ENCODE results near the gene MAML1.

The MAML1 gene

DNA sequence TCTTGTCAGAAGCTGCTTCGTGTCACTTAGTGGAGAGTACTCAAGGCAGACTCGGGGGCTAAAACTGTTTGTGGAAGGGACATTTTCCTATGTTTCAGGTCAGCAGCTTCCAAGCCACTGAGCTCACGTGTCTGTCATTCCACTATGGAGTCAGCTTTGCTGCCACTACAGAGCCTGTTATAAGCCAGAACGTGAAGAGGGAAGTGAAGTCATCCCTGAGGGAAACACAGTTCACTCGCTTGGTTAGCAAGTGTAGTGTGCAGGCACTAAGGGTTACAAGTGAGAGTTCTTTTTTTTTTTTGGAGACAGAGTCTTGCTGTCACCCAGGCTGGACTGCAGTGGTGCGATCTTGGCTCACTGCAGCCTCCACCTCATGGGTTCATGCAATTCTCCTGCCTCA lies 36.6 kb downstream of the MAML1 start:
- TF ChIP-seq, protein P1, sequence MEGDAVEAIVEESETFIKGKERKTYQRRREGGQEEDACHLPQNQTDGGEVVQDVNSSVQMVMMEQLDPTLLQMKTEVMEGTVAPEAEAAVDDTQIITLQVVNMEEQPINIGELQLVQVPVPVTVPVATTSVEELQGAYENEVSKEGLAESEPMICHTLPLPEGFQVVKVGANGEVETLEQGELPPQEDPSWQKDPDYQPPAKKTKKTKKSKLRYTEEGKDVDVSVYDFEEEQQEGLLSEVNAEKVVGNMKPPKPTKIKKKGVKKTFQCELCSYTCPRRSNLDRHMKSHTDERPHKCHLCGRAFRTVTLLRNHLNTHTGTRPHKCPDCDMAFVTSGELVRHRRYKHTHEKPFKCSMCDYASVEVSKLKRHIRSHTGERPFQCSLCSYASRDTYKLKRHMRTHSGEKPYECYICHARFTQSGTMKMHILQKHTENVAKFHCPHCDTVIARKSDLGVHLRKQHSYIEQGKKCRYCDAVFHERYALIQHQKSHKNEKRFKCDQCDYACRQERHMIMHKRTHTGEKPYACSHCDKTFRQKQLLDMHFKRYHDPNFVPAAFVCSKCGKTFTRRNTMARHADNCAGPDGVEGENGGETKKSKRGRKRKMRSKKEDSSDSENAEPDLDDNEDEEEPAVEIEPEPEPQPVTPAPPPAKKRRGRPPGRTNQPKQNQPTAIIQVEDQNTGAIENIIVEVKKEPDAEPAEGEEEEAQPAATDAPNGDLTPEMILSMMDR (conservative IDR thresholded peaks at IDR 0.05; ENCODE audit: low read length) = no peak
- DNase-seq (ENCODE audit: low read depth) = no peak
- no peak overlapping the region for H3K4me3 ChIP-seq (ENCODE audit: low read length)

DNA sequence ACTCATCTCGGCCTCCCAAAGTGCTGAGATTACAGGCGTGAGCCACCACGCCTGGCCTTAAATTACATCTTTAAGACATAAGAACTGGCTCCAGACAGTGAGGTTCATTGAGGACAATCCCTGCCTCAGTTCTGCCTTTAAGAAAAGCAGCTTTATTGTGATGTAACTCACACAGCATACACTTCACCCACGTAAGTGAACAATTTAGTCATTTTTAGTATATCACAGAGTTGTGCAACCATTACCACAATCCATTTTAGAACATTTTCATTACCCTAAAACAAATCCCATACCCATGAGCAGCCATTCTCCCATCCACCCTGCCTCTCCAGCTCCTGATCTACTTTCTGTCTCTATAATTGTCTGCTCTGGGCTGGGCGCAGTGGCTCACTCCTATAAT lies 37.2 kb downstream of the MAML1 start:
- no peak overlapping the region for H3K4me3 ChIP-seq (ENCODE audit: low read length)
- DNase-seq (ENCODE audit: low read depth) = no peak
- TF ChIP-seq, protein P1 (conservative IDR thresholded peaks at IDR 0.05; ENCODE audit: low read length) = no peak

DNA sequence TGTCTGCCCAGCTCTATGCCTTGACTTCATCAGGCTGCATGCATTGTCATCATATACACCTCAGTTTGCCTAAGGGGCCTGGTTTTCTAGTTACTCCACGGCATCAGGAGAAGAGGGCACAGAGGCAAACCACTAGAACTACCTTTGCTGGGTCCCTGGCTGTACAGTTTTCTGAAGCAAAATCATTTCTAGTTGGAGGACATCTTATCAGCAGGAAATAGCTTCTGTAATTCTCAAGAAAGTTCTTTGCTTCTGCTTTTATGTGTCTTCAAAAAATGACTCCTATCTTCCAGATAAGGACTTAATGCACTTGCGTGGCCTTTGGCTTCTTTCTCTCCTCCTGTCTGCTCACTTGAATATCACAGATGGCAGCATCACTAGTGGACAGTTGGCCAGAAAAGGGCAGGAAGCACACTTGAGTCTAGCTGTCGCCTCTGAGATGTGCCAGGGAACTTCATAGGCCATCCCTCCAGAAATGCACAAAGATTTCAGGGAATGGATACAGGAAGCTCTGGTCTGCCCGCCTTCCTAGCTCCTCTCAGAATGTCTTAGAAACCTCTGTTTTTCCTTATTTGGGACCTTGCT lies 38.8 kb downstream of the MAML1 start:
- DNase-seq (ENCODE audit: low read depth) = no peak
- TF ChIP-seq, protein P1 (conservative IDR thresholded peaks at IDR 0.05; ENCODE audit: low read length) = no peak
- H3K4me3 ChIP-seq (ENCODE audit: low read length) = no peak overlapping the region

DNA sequence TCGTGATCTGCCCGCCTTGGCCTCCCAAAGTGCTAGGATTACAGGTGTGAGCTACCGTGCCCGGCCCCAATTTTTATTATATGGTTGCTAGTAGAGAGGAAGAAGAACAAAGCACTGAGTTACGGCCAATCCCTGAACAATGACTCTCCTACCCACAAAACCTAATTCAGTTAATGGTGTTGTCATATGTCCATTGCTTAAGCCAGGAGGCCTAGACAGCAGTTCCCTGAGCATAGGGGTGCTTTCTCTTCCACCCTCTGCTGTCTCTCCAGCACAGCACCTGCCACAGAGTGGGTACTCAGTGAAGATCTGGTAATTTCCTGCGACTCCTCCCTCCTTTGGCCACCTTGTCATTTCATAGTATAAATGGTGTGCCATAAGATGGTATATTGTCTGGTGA lies 39.7 kb downstream of the MAML1 start:
- TF ChIP-seq, protein P1 (conservative IDR thresholded peaks at IDR 0.05; ENCODE audit: low read length) = no peak
- no peak overlapping the region for H3K4me3 ChIP-seq (ENCODE audit: low read length)
- DNase-seq (ENCODE audit: low read depth) = no peak

DNA sequence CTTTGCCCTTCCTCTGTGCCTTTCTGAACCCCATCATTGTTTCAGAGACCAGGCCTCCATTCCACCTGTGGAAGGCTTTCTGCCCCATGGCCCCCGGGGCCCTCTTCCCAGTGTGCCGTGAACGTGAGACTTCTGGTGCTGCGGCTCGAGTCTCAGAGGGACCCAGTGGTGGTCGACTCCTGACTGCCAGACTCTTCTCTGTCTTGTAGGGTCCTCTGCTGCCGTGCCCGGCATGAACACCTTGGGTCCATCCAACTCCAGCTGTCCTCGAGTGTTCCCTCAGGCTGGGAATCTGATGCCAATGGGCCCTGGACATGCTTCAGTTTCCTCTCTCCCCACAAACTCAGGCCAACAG lies 41.0 kb downstream of the MAML1 start:
- TF ChIP-seq, protein P1 (conservative IDR thresholded peaks at IDR 0.05; ENCODE audit: low read length) = no peak
- DNase-seq (ENCODE audit: low read depth) = no peak
- H3K4me3 ChIP-seq (ENCODE audit: low read length) = no peak overlapping the region

DNA sequence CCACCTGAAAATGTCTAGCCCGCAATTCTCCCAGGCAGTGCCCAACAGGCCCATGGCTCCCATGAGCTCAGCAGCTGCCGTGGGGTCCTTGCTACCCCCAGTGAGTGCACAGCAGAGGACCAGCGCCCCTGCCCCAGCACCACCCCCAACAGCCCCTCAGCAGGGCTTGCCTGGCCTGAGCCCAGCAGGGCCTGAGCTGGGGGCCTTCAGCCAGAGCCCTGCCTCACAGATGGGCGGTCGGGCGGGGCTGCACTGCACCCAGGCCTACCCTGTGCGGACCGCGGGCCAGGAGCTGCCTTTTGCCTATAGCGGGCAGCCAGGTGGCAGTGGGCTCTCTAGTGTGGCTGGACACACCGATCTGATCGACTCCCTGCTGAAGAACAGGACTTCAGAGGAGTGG lies 41.8 kb downstream of the MAML1 start:
- TF ChIP-seq, protein P1 (conservative IDR thresholded peaks at IDR 0.05; ENCODE audit: low read length) = no peak
- no peak for DNase-seq (ENCODE audit: low read depth)
- no peak overlapping the region for H3K4me3 ChIP-seq (ENCODE audit: low read length)

DNA sequence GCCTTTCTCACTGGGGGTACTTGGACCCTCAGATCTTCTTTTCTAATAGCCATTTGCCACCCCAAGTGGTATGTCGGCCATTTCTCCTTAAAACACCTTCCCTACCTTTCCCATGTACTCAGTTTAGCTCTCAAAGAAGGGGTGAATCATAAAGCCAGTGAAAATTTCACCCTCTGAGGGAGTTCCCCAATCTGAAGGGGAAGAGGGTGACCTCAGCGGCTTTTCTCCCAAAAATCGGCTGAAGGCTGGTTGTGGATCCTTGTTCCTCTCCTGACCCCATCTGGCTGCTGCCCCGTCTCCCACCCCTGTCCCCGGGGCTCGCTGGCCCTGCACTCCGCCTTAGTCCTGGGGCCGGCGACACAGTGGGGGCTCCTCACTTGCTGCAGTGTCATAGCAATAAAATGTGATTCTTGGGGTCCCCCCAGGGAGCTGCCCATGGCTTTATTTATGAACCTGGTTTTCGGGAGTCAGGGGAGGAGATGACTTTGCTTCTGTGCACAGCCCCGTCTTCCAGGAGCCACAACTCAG lies 43.9 kb downstream of the MAML1 start:
- no peak overlapping the region for H3K4me3 ChIP-seq (ENCODE audit: low read length)
- TF ChIP-seq, protein P1 (conservative IDR thresholded peaks at IDR 0.05; ENCODE audit: low read length) = no peak
- DNase-seq (ENCODE audit: low read depth) = no peak
